HCT116 (cell line): ENCODE data around the gene SLC16A11. TPM values are rescaled to one million over a fixed set of nuclear protein-coding genes. Genes with fewer than 3 reads are reported as not detected.

Source experiments
- ATAC-seq: fragments of 200-7000 bp; cut with Tn5 transposase; 2 replicates; pipeline ENCODE4 v1.9.1; 2020; ENCODE audit warnings: mild to moderate bottlenecking, moderate library complexity
- BruUV-seq: library from RNA; stranded (reverse); fragments of 400-500 nt; replicated peaks from 2 replicates; lab custom pipeline; 2021; lab: Mats Ljungman, UMichigan
- CTCF ChIA-PET: fragments of 300-600 bp; sonication (Branson Sonifier 250); formaldehyde crosslinking; loops from one replicate; lab custom pipeline; 2021; ENCODE audit warnings: antibody characterized with exemption; lab: Charles Lee
- POLR2A ChIA-PET: fragments of 300-600, 350-600 bp; sonication (Branson Sonifier 250); formaldehyde crosslinking; loops from one replicate; lab custom pipeline; 2021; ENCODE audit warnings: antibody characterized with exemption; lab: Charles Lee
- RAD21 ChIA-PET, 2 experiments: fragments of 300-600 bp; sonication (Branson Sonifier 250); formaldehyde crosslinking; loops; one replicate each; lab custom pipeline; 2023; ENCODE audit warnings: low total read pairs in 2 of 2; ENCODE audit not compliant: uncharacterized antibody in 2 of 2, unreplicated experiment in 2 of 2, low non-redundant PET in 1 of 2; lab: Charles Lee
- DNase-seq: peaks from one replicate; pipeline ENCODE4 v3.0.0-alpha.2; 2010; ENCODE audit warnings: low read depth, low spot score
- H2AFZ ChIP-seq: fragments of 200-600 bp; shearing (Covaris generic), sonication (generic); 2 replicates; pipeline ENCODE4 v1.6.1; 2017; ENCODE audit warnings: low read depth, mixed run types, mixed read lengths, antibody characterized with exemption, low read length; ENCODE audit not compliant: poor library complexity, severe bottlenecking
- H3K27ac ChIP-seq: 2 replicates; pipeline ENCODE4 v1.5.1; 2012; ENCODE audit warnings: low read depth, low read length
- H3K27me3 ChIP-seq: fragments of 200-600 bp; sonication (generic); 2 replicates; pipeline ENCODE4 v1.6.1; 2016; ENCODE audit warnings: mixed run types, low read length, mixed read lengths; ENCODE audit not compliant: insufficient read depth
- H3K36me3 ChIP-seq, 2 experiments: fragments of 200-500 bp in 1 of 2; fragments of 200-600 bp in 1 of 2; sonication (Bioruptor generic) in 1 of 2; sonication (generic) in 1 of 2; 2 replicates each; pipeline versions ENCODE4 v1.5.1 to v1.6.1; 2014 to 2016; ENCODE audit warnings: low read length in 2 of 2, inconsistent platforms in 1 of 2, mixed read lengths in 1 of 2, mixed run types in 1 of 2; ENCODE audit not compliant: insufficient read depth in 2 of 2, control insufficient read depth in 1 of 2
- H3K4me1 ChIP-seq, 2 experiments: fragments of 200-600 bp in 1 of 2; sonication (generic) in 1 of 2; 2 replicates each; pipeline versions ENCODE4 v1.5.1 to v1.6.1; 2012 to 2017; ENCODE audit warnings: low read length in 2 of 2, inconsistent platforms in 1 of 2, mild to moderate bottlenecking in 1 of 2, mixed read lengths in 1 of 2, mixed run types in 1 of 2, moderate library complexity in 1 of 2; ENCODE audit not compliant: insufficient read depth in 2 of 2, control insufficient read depth in 1 of 2
- H3K4me2 ChIP-seq: fragments of 200-600 bp; sonication (generic); 2 replicates; pipeline ENCODE4 v1.6.1; 2017; ENCODE audit warnings: mixed run types, low read length, mixed read lengths
- H3K4me3 ChIP-seq, 2 experiments: fragments of 200-600 bp in 1 of 2; sonication (generic) in 1 of 2; replicated peaks in 1 of 2; 2 replicates each; pipeline ENCODE4 v1.5.1; 2011 to 2016; ENCODE audit warnings: low read length in 2 of 2, control low read depth in 1 of 2, low read depth in 1 of 2, mild to moderate bottlenecking in 1 of 2, mixed read lengths in 1 of 2, mixed run types in 1 of 2
- H3K79me2 ChIP-seq: fragments of 200-600 bp; sonication (generic); 2 replicates; pipeline ENCODE4 v1.6.1; 2017; ENCODE audit warnings: mild to moderate bottlenecking, mixed run types, low read length, moderate library complexity, mixed read lengths; ENCODE audit not compliant: insufficient read depth
- H3K9ac ChIP-seq: fragments of 200-600 bp; sonication (generic); 2 replicates; pipeline ENCODE4 v1.6.1; 2016; ENCODE audit warnings: low read length, mixed read lengths
- H3K9me2 ChIP-seq: fragments of 200-600 bp; sonication (generic), shearing (Covaris generic); 2 replicates; pipeline ENCODE4 v1.6.1; 2017; ENCODE audit warnings: mixed run types, mild to moderate bottlenecking, moderate library complexity; ENCODE audit not compliant: insufficient read depth
- H3K9me3 ChIP-seq, 2 experiments: fragments of 200-500 bp in 1 of 2; fragments of 200-600 bp in 1 of 2; sonication (Bioruptor generic) in 1 of 2; sonication (generic) in 1 of 2; 2 replicates each; pipeline ENCODE4 v1.6.1; 2014 to 2017; ENCODE audit warnings: low read length in 2 of 2, mixed read lengths in 2 of 2, inconsistent platforms in 1 of 2, low read depth in 1 of 2, mild to moderate bottlenecking in 1 of 2, mixed run types in 1 of 2, moderate library complexity in 1 of 2; ENCODE audit not compliant: control insufficient read depth in 1 of 2, insufficient read depth in 1 of 2
- H4K20me1 ChIP-seq: fragments of 200-600 bp; sonication (generic), shearing (Covaris generic); 2 replicates; pipeline ENCODE4 v1.6.1; 2017; ENCODE audit warnings: mixed run types, mild to moderate bottlenecking, moderate library complexity; ENCODE audit not compliant: insufficient read depth
- CBX3 ChIP-seq: IDR thresholded peaks from 2 replicates; pipeline ENCODE4 v1.6.1; 2012; ENCODE audit warnings: low read depth
- EGR1 ChIP-seq: IDR thresholded peaks from 2 replicates; pipeline ENCODE4 v1.6.1; 2012; ENCODE audit warnings: low read depth
- JUND ChIP-seq: IDR thresholded peaks from 2 replicates; pipeline ENCODE4 v1.6.1; 2012
- POLR2A ChIP-seq: IDR thresholded peaks from 2 replicates; pipeline ENCODE4 v1.7.0; 2011; ENCODE audit warnings: borderline replicate concordance; ENCODE audit not compliant: insufficient read depth, insufficient read length; ENCODE audit errors: extremely low read depth
- SP1 ChIP-seq: IDR thresholded peaks from 2 replicates; pipeline ENCODE4 v1.6.1; 2012; ENCODE audit warnings: low read depth
- TCF7L2 ChIP-seq: IDR thresholded peaks from 2 replicates; pipeline ENCODE4 v1.7.0; 2011; ENCODE audit warnings: borderline replicate concordance, inconsistent platforms; ENCODE audit not compliant: insufficient read depth, insufficient read length; ENCODE audit errors: extremely low read depth
- YY1 ChIP-seq: IDR thresholded peaks from 2 replicates; pipeline ENCODE4 v1.6.1; 2011; ENCODE audit warnings: low read length, low read depth, moderate library complexity, mild to moderate bottlenecking; ENCODE audit not compliant: insufficient replicate concordance; ENCODE audit errors: extremely low read depth
- intact Hi-C: fragments of 100-400 bp; cut with micrococcal nuclease; formaldehyde crosslinking; loops from 2 replicates; pipeline ENCODE4 v1.10.0; 2022
- total RNA-seq: library from RNA; stranded (reverse); gene quantifications from one replicate; pipeline ENCODE4 v1.2.1, GENCODE V29; 2021; ENCODE audit not compliant: unreplicated experiment
- TF ChIP-seq, protein P1 (sequence below): IDR thresholded peaks from 2 replicates; pipeline ENCODE4 v1.6.1; 2012

The SLC16A11 gene
- total RNA-seq, 1 experiment from 2014 or later = not detected

DNA sequence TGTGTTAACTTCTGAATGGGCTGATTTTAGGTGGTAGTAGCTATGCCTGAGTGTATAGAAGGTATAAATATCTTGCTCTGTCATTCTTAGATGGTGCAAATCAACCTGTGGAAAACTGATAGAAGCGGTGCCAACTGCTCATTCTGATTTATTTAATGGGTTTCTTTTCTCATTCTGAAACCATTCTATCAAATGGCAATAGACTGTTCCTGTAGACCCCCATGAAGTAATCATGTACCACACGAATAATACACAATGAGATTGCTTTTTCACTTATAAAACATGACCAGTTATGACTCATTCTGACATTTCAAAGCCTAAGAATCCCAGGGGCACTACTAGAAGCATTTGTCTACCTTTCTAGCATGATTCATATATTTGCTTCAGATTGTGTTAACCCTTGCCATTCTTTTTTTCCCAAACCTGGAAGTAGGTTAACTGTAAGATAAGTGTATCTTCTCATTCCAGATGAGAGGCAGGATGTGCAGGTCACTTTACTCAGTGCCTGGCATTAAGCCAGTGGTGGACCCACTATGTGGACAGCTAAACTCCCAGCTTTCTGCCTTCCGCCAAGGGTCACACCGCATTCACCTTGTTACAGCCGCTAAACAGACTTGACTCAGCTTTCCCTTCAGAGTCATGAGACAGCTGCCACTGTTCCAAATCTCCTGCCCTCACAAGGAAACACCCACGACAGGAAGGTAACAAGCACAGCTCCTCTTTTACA is 16.4 kb upstream of the SLC16A11 start (continued):
- TF ChIP-seq, protein P1, sequence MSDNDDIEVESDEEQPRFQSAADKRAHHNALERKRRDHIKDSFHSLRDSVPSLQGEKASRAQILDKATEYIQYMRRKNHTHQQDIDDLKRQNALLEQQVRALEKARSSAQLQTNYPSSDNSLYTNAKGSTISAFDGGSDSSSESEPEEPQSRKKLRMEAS = peak; percentile 69
- peak; percentile 84 for TF ChIP-seq CBX3
- no peak for TF ChIP-seq POLR2A
- peak; percentile 41 for TF ChIP-seq TCF7L2
- peak; percentile 96 for TF ChIP-seq JUND

DNA sequence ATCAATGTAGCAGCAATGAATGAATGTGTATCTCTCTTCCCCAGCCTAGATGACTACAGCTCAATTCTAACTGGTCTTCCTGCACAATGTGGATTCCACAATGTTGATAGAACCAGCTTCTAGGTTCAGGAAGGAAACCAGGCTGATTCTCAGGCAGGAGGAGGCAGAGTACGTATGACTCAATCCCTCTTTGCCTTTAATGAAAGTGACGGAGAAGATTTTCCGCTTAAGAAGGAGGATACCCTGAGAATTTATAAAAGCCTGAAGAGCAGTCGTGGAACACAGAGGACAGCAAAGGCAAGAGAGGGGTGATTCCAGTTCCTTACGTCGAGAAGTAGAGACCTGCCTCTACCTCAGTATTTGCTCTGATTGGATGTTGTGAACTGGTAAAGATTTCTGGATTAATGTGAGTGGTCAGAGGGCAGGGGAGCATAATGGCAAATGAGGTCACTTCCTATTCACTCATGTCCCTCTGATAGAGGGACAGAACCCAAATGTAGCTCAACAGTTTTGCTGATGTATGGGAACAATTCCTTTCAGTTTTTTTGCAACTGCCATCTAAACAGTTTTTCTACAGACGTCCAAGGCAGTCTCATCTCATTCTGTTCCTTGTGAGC is 15.0 kb upstream of the SLC16A11 start:
- RAD21 ChIA-PET = no interaction called here
- POLR2A ChIA-PET = no interaction called here

More for the DNA sequence above, 15.0 kb upstream of the SLC16A11 start:
- no peak for ATAC-seq
- CTCF ChIA-PET = interaction anchor here (1.1 to 1.3 kb wide), 2 partner anchors 13 to 74 kb away, joined by 4 to 5 read pairs; no protein-coding TSS in a partner anchor
- H3K9ac ChIP-seq = no peak overlapping the region
- BruUV-seq = no TSS peak
- TF ChIP-seq EGR1 (no peak), POLR2A (no peak), YY1 (no peak), SP1 (no peak)
- H3K4me1 ChIP-seq = peaks cover 16 to 43% of the 10 kb centered on the region in 2 experiments
- peak overlapping the region; percentile 17 for H3K4me2 ChIP-seq
- no peak for DNase-seq
- H3K27me3 ChIP-seq = peaks cover under 1% of the 10 kb centered on the region; the same call in 1 of the 2 replicates
- no peak overlapping the region for H3K27ac ChIP-seq
- intact Hi-C loops = no loop called here
- H3K4me3 ChIP-seq = no peak overlapping the region
- no peaks in the 10 kb centered on the region for H4K20me1 ChIP-seq
- no peaks in the 10 kb centered on the region for H3K9me3 ChIP-seq
- H2AFZ ChIP-seq = peak overlapping the region; percentile 17
- no peaks in the 10 kb centered on the region for H3K36me3 ChIP-seq
- H3K9me2 ChIP-seq = no peaks in the 10 kb centered on the region
- H3K79me2 ChIP-seq = no peaks in the 10 kb centered on the region
